ENCODE results near the gene ZSCAN5A.
"Not testable (repeated sequence)": the region's sequence is repeated elsewhere in the genome, so short reads cannot be mapped to it uniquely, and the experiment has no call there.

Gene ZSCAN5A

DNA sequence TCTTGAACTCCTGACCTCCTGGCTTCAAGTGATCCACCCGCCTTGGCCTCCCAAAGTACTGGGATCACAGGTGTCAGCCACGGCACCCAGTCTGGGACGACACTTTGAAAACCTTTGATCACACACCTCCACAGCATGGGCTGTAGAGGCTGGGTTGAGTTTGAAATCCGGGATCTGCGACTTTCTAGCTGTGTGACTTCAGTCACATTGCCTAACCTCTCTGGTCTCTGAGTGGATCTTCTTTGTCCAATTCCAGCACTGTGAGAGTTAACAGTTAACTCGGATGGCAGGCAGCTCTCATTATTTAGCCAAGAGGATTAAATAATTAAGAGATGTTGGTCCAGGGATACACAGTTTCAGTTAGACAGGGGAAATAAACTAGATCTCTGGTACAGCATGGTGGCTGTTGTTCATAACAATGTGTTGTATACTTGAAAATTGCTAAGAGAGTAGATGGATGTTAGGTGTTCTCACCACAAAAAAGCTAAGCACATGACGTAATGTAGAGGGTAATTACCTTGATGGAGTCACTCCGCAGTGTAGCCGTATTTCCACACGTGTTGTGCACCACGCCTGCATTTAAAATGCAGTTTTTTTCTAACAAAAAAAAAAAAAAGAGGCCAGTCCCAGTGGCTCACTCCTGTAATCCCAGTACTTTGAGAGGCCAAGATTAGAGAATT lies 136.9 kb downstream of the ZSCAN5A start:
- no peak overlapping the region for H2BK12ac ChIP-seq (ENCODE audit: low read length)
- H2AFZ ChIP-seq (ENCODE audit: low read length): no peak overlapping the region
- no peak overlapping the region for H2AK5ac ChIP-seq (ENCODE audit: low read depth, low read length)
- H4K8ac ChIP-seq (ENCODE audit: low read depth, low read length): no peak overlapping the region
- WGBS, 2 donors (ENCODE audit: extremely low coverage in 2 of 2, insufficient read length in 2 of 2, insufficient replicate concordance in 1 of 2): no CpG with 5 or more reads among the region's 11 CpGs
- no peak overlapping the region for H3K18ac ChIP-seq (ENCODE audit: low read length)
- no peak overlapping the region for H3K4ac ChIP-seq (ENCODE audit: low read length)
- no peak overlapping the region for H2BK120ac ChIP-seq (ENCODE audit: low read depth, low read length)
- no peak overlapping the region for H3K27ac ChIP-seq (replicated peaks; ENCODE audit: low read length)
- peaks cover 0 to 7% (median 0%) of the 10 kb centered on the region in 3 experiments for H3K27me3 ChIP-seq (ENCODE audit: control insufficient read depth in 3 of 3, insufficient read depth in 3 of 3, low read depth in 1 of 3, low read length in 3 of 3)
- no peak for DNase-seq (ENCODE audit: low spot score)
- H3K14ac ChIP-seq (ENCODE audit: low read length): no peak overlapping the region
- no peak overlapping the region for H2BK5ac ChIP-seq (ENCODE audit: low read length)
- H3K36me3 ChIP-seq (replicated peaks in 1 of 2; ENCODE audit: control insufficient read depth in 2 of 2, insufficient read depth in 2 of 2, low read length in 2 of 2): no peaks in the 10 kb centered on the region
- H3K4me3 ChIP-seq (ENCODE audit: low read length in 2 of 2): no peak overlapping the region
- no peak overlapping the region for H3K4me2 ChIP-seq (ENCODE audit: insufficient read depth, low read length, poor library complexity, severe bottlenecking)
- H3K23ac ChIP-seq (ENCODE audit: low read depth, low read length, poor library complexity): no peak overlapping the region
- H3K79me1 ChIP-seq (ENCODE audit: low read depth, low read length): peaks cover 1% of the 10 kb centered on the region
- no peak overlapping the region for H2BK15ac ChIP-seq (ENCODE audit: low read length)
- no peak overlapping the region for H3K9ac ChIP-seq (ENCODE audit: low read depth, low read length, poor library complexity)
- H3K4me1 ChIP-seq (ENCODE audit: control insufficient read depth in 2 of 2, insufficient read depth in 1 of 2, low read depth in 1 of 2, low read length in 2 of 2): peaks cover 5 to 20% of the 10 kb centered on the region in 2 donors
- H4K91ac ChIP-seq (ENCODE audit: low read depth, low read length, poor library complexity): no peak overlapping the region
- H3K9me3 ChIP-seq (replicated peaks in 1 of 2; ENCODE audit: control insufficient read depth in 2 of 2, insufficient read depth in 1 of 2, low read depth in 1 of 2, low read length in 2 of 2): peaks cover 0 to 2% of the 10 kb centered on the region in 2 donors

GRCh38 chr19:56176881-56177280 lies 137.8 kb downstream of the ZSCAN5A start:
- Histone ChIP-seq H3K36me3 (replicated peaks in 1 of 2; ENCODE audit: control insufficient read depth in 2 of 2, insufficient read depth in 2 of 2, low read length in 2 of 2) (no peaks in the 10 kb centered on the region), H3K23ac (ENCODE audit: low read depth, low read length, poor library complexity) (no peak overlapping the region), H3K79me1 (ENCODE audit: low read depth, low read length) (peaks cover 1% of the 10 kb centered on the region), H4K91ac (ENCODE audit: low read depth, low read length, poor library complexity) (no peak overlapping the region), H3K9ac (ENCODE audit: low read depth, low read length, poor library complexity) (peak overlapping the region; percentile 34), H2BK120ac (ENCODE audit: low read depth, low read length) (no peak overlapping the region), H3K4me1 (ENCODE audit: control insufficient read depth in 2 of 2, insufficient read depth in 1 of 2, low read depth in 1 of 2, low read length in 2 of 2) (peaks cover 5 to 20% of the 10 kb centered on the region in 2 donors), H4K8ac (ENCODE audit: low read depth, low read length) (no peak overlapping the region), H2BK12ac (ENCODE audit: low read length) (no peak overlapping the region), H3K4me2 (ENCODE audit: insufficient read depth, low read length, poor library complexity, severe bottlenecking) (no peak overlapping the region), H2BK5ac (ENCODE audit: low read length) (no peak overlapping the region), H2AK5ac (ENCODE audit: low read depth, low read length) (peak overlapping the region; percentile 96), H3K4ac (ENCODE audit: low read length) (no peak overlapping the region), H3K9me3 (replicated peaks in 1 of 2; ENCODE audit: control insufficient read depth in 2 of 2, insufficient read depth in 1 of 2, low read depth in 1 of 2, low read length in 2 of 2) (peaks cover 0 to 2% of the 10 kb centered on the region in 2 donors), H3K4me3 (ENCODE audit: low read length in 2 of 2) (no peak overlapping the region), H3K27ac (replicated peaks; ENCODE audit: low read length) (no peak overlapping the region), H3K14ac (ENCODE audit: low read length) (no peak overlapping the region), H2AFZ (ENCODE audit: low read length) (no peak overlapping the region), H3K27me3 (ENCODE audit: control insufficient read depth in 3 of 3, insufficient read depth in 3 of 3, low read depth in 1 of 3, low read length in 3 of 3) (peaks cover 0 to 5% (median 0%) of the 10 kb centered on the region in 3 experiments), H3K18ac (ENCODE audit: low read length) (peak overlapping the region; percentile 93), H2BK15ac (ENCODE audit: low read length) (no peak overlapping the region)
- DNase-seq (ENCODE audit: low spot score): no peak
- no CpG with 5 or more reads among the region's 18 CpGs for WGBS, 2 donors (ENCODE audit: extremely low coverage in 2 of 2, insufficient read length in 2 of 2, insufficient replicate concordance in 1 of 2)

DNA sequence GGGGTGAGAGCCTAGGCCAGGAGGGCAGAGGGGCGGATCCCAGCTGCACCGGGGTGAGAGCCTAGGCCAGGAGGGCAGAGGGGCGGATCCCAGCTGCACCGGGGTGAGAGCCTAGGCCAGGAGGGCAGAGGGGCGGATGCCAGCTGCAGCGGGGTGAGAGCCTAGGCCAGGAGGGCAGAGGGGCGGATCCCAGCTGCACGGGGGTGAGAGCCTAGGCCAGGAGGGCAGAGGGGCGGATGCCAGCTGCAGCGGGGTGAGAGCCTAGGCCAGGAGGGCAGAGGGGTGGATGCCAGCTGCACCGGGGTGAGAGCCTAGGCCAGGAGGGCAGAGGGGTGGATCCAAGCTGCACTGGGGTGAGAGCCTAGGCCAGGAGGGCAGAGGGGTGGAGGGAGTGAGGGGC lies 138.3 kb downstream of the ZSCAN5A start:
- not testable (repeated sequence) for H4K8ac ChIP-seq (ENCODE audit: low read depth, low read length); H3K79me1 ChIP-seq (ENCODE audit: low read depth, low read length); H2AFZ ChIP-seq (ENCODE audit: low read length); H3K9me3 ChIP-seq (replicated peaks in 1 of 2; ENCODE audit: control insufficient read depth in 2 of 2, insufficient read depth in 1 of 2, low read depth in 1 of 2, low read length in 2 of 2); H3K4me2 ChIP-seq (ENCODE audit: insufficient read depth, low read length, poor library complexity, severe bottlenecking); H4K91ac ChIP-seq (ENCODE audit: low read depth, low read length, poor library complexity); H3K27me3 ChIP-seq (ENCODE audit: control insufficient read depth in 3 of 3, insufficient read depth in 3 of 3, low read depth in 1 of 3, low read length in 3 of 3); DNase-seq (ENCODE audit: low spot score); H3K27ac ChIP-seq (replicated peaks; ENCODE audit: low read length); H3K36me3 ChIP-seq (replicated peaks in 1 of 2; ENCODE audit: control insufficient read depth in 2 of 2, insufficient read depth in 2 of 2, low read length in 2 of 2); H2BK5ac ChIP-seq (ENCODE audit: low read length); H3K4ac ChIP-seq (ENCODE audit: low read length)
- peak overlapping the region; percentile 99 for H2BK12ac ChIP-seq (ENCODE audit: low read length)
- peak overlapping the region in 1 of 2 donors; percentile 23 for H3K4me3 ChIP-seq (ENCODE audit: low read length in 2 of 2)
- peak overlapping the region; percentile 82 for H3K14ac ChIP-seq (ENCODE audit: low read length)
- H3K23ac ChIP-seq (ENCODE audit: low read depth, low read length, poor library complexity): peak overlapping the region; percentile 73
- H2BK120ac ChIP-seq (ENCODE audit: low read depth, low read length): peak overlapping the region; percentile 67
- peaks cover 5 to 20% of the 10 kb centered on the region in 2 donors for H3K4me1 ChIP-seq (ENCODE audit: control insufficient read depth in 2 of 2, insufficient read depth in 1 of 2, low read depth in 1 of 2, low read length in 2 of 2)
- peak overlapping the region; percentile 96 for H2AK5ac ChIP-seq (ENCODE audit: low read depth, low read length)
- H2BK15ac ChIP-seq (ENCODE audit: low read length): peak overlapping the region; percentile 89
- WGBS, 2 donors (ENCODE audit: extremely low coverage in 2 of 2, insufficient read length in 2 of 2, insufficient replicate concordance in 1 of 2): no CpG with 5 or more reads among the region's 11 CpGs
- peak overlapping the region; percentile 93 for H3K18ac ChIP-seq (ENCODE audit: low read length)
- H3K9ac ChIP-seq (ENCODE audit: low read depth, low read length, poor library complexity): peak overlapping the region; percentile 60

DNA sequence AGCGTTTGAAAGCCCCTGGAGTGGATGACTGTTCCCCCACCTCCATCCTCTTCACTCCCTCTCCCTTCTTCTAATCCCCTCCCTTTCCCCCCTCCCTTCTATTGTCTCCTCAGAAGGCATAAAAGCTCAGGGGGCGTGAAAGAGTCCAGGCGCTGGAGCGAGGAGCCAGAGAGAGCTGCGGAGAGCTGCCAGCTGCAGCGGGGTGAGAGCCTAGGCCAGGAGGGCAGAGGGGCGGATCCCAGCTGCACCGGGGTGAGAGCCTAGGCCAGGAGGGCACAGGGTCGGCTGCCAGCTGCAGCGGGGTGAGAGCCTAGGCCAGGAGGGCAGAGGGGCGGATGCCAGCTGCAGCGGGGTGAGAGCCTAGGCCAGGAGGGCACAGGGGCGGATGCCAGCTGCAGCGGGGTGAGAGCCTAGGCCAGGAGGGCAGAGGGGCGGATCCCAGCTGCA lies 138.8 kb downstream of the ZSCAN5A start, which contains the start of gene GALP:
Gene GALP, plus strand, starts transcription at position 148 of the 447 bp plus-strand sequence. CDS start 1,101 bp downstream, outside the sequence.
- WGBS, 2 donors (ENCODE audit: extremely low coverage in 2 of 2, insufficient read length in 2 of 2, insufficient replicate concordance in 1 of 2): no CpG with 5 or more reads among the region's 15 CpGs
- H4K91ac ChIP-seq (ENCODE audit: low read depth, low read length, poor library complexity): peak within 1 kb of the TSS; percentile 97
- peak; percentile 58 for DNase-seq (ENCODE audit: low spot score)

More for the DNA sequence above, 138.8 kb downstream of the ZSCAN5A start, which contains the start of gene GALP:
- not testable (repeated sequence) for H3K79me1 ChIP-seq (ENCODE audit: low read depth, low read length); H3K27me3 ChIP-seq (ENCODE audit: control insufficient read depth in 3 of 3, insufficient read depth in 3 of 3, low read depth in 1 of 3, low read length in 3 of 3); H3K36me3 ChIP-seq (replicated peaks in 1 of 2; ENCODE audit: control insufficient read depth in 2 of 2, insufficient read depth in 2 of 2, low read length in 2 of 2); H3K9me3 ChIP-seq (replicated peaks in 1 of 2; ENCODE audit: control insufficient read depth in 2 of 2, insufficient read depth in 1 of 2, low read depth in 1 of 2, low read length in 2 of 2)
- peak within 1 kb of the TSS; percentile 89 for H2BK15ac ChIP-seq (ENCODE audit: low read length)
- peak within 1 kb of the TSS; percentile 97 for H3K18ac ChIP-seq (ENCODE audit: low read length)
- peak within 1 kb of the TSS; percentile 100 for H2BK120ac ChIP-seq (ENCODE audit: low read depth, low read length)
- H2AK5ac ChIP-seq (ENCODE audit: low read depth, low read length): peak within 1 kb of the TSS; percentile 97
- H2BK5ac ChIP-seq (ENCODE audit: low read length): peak within 1 kb of the TSS; percentile 96
- peak within 1 kb of the TSS; percentile 89 for H3K27ac ChIP-seq (replicated peaks; ENCODE audit: low read length)
- H4K8ac ChIP-seq (ENCODE audit: low read depth, low read length): peak within 1 kb of the TSS; percentile 43
- H3K9ac ChIP-seq (ENCODE audit: low read depth, low read length, poor library complexity): peak within 1 kb of the TSS; percentile 70
- peak within 1 kb of the TSS; percentile 93 for H3K4ac ChIP-seq (ENCODE audit: low read length)
- H3K4me1 ChIP-seq (ENCODE audit: control insufficient read depth in 2 of 2, insufficient read depth in 1 of 2, low read depth in 1 of 2, low read length in 2 of 2): peaks cover 5 to 20% of the 10 kb centered on the region in 2 donors
- H2BK12ac ChIP-seq (ENCODE audit: low read length): peak within 1 kb of the TSS; percentile 99
- peak within 1 kb of the TSS; percentile 68 for H2AFZ ChIP-seq (ENCODE audit: low read length)
- H3K4me2 ChIP-seq (ENCODE audit: insufficient read depth, low read length, poor library complexity, severe bottlenecking): peak within 1 kb of the TSS; percentile 25
- H3K14ac ChIP-seq (ENCODE audit: low read length): peak within 1 kb of the TSS; percentile 89
- peak within 1 kb of the TSS in 1 of 2 donors; percentile 23 for H3K4me3 ChIP-seq (ENCODE audit: low read length in 2 of 2)
- peak within 1 kb of the TSS; percentile 73 for H3K23ac ChIP-seq (ENCODE audit: low read depth, low read length, poor library complexity)

Measured in neuronal stem cell (in vitro differentiated cells).